Activated T-helper 9 cell treated with anti-CD3 and anti-CD28 coated beads, Interleukin-2, amount 50 U/mL, for 16 hours (primary cell): ENCODE results near the gene TUBB2A.
"Not testable (repeated sequence)": the region's sequence is repeated elsewhere in the genome, so short reads cannot be mapped to it uniquely, and the experiment has no call there.

Experiments
- DNase-seq: peaks from one replicate; pipeline ENCODE4 v3.0.0-alpha.2; 2020; ENCODE audit warnings: low read depth

Gene TUBB2A

DNA sequence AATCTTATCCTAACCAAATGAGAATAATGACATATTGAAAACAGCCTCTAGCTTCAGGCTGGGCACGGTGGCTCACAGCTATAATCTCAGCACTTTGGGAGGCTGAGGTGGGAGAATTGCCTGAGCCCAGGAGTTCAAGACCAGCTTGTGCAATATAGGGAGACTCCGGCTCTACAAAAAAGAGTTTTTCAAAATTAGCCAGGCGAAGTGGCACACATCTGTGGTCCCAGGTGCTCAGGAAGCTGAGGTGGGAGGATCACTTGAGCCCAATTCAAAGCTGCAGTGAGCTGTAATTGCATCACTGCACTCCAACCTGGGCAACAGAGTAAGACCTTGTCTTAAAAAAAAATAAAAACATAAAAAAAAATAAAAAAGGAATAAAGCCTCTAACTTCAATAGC, 4.7 kb downstream of the TUBB2A start:
- DNase-seq = no peak

GRCh38 chr6:3151691-3152090, 5.7 kb downstream of the TUBB2A start:
- no peak for DNase-seq

- no peak for DNase-seq
These were observed 9.2 kb downstream of the TUBB2A start for GRCh38 chr6:3147914-3148757.

GRCh38 chr6:3144571-3144970, 12.8 kb downstream of the TUBB2A start:
- no peak for DNase-seq

GRCh38 chr6:3143158-3143557, 14.2 kb downstream of the TUBB2A start:
- DNase-seq = no peak

DNA sequence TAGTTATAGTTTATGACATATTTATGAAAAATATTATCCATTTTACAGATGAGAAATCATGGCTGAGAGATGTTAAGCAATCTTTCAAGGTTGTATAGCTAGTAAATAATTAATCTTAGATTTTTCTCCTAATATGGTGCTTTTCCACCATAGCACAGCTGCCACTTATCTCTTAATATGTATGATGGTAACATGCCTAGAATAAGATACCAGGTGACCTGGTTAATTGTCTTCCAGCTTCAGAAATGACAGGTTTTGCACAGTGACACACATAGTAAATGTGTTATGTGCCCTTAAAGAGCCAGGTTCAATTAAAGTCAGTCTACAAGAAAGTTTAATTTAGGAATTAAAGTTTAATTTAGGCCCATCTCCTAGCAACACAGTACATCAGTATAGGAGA, 14.8 kb downstream of the TUBB2A start:
- no peak for DNase-seq

DNA sequence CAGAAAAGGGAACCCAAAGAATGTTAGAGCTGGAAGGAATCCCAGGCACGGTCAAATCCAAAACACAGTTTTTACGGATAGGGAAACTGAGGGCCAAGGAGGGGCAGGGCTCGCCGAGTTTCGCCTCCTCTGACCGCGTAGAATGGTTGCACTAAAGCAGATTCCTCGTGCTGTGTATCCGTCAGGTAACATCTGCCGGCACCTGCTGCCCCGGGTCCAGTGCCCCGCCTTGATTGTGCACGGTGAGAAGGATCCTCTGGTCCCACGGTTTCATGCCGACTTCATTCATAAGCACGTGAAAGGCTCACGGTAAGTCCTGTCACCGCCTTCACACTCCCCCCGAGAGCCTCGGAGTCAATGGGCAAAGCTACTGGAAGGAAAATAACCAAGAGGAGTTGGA, 17.1 kb downstream of the TUBB2A start:
- no peak for DNase-seq

DNA sequence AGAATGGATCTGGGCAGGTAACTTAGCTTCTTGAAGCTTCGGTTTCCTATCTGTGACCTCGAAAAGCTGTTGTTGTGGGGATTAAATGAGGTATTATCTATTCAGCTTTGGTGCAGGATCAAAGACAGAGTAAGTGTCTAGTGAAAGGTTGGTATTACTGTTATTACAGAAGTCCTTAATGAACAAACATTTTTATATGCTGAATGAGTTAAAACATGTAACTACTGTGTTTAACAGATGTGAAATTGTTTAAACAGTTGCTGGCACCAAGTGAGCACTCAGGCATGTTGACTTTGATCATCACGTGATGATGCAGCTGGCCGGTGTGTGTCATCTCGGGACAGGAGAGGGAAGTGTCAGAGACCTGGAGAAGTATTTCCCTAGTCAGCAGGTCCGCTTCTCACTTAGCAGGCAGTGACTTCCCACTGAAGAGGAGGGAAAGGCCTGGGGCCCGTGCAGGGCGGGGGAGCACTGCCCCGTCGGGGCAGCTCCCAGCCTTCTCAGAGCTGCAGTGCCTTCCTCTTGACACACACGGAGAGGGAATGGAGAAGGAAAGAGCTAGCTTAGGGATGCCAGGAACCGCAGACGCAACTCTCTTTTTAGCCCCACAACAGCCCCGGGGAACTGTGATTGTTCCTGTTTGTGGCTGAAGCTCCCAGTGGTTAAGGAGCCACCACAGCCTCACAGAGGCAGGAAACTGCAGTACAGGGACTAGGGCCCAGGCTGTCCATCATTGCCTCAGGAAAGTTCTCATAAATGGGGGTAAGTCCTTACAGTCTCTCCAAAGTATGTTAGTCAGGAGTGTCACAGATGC, 18.0 kb downstream of the TUBB2A start:
- DNase-seq = no peak

GRCh38 chr6:3138341-3138740, 19.0 kb downstream of the TUBB2A start:
- DNase-seq = no peak

GRCh38 chr6:3137873-3138272, 19.5 kb downstream of the TUBB2A start:
- not testable (repeated sequence) for DNase-seq

- no peak for DNase-seq
These were observed 20.1 kb downstream of the TUBB2A start for GRCh38 chr6:3137057-3137777.

DNA sequence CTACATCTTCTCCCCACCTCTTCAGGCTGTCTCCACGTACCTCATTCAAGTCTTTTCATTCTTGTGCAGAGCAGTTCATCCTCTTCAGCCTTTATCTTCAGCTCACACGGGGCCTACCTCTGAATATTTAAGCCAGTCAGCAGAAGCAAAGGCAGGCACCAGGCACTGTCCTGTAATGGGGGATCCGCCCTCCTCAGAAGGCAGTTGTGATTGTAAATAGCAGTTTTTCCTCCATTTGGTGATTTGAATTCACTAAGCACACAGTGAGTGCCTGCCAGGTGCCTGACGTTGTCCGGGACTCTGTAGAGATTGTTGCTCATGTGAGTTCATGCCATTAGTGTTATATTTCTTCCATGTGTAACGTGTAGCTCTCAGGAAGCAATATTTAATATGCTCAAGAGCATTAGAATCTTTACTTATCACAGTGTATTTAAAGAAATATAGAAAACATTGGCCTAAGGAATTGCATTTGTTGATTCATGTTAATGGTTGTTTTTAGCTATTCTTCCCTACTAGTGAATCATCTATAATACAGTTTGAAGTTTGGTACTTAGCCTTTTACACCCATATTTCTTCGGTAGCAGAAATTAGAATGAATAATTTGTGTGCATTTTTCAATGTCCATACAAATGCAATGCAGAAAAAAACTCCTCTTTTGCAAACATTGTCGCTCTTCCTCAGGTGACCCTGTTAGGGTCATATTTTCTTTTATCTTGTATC, 20.9 kb downstream of the TUBB2A start:
- no peak for DNase-seq

DNA sequence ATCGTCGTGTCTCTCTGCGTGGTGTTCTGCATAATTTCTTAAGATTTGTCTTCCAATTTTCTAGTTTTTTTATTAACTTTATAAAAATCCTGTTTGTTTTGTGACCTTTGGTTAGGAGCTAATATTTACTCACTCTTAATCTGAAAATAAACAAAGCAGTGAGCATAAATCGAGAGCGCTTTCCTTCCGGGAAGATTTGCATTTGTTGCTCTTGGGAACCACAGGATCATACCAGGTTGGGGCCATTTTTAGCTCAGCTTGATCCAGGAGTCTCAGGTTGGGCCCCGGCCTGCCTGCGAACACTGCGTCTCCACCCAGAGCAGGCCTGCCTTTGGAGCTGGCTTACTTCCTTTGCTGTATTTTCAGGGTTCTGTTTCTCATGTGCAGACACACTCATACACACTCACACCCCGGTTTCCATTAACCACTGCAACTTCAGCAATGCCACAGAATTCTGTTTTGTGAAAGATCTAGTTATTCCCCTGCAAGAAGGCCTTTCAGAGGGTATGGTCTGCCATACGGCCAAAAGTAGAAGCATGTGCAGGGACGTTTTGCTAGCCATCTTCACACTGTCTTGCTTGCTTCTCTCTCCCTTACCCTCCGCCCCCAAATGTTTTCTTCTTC, 21.6 kb downstream of the TUBB2A start:
- DNase-seq = no peak

DNA sequence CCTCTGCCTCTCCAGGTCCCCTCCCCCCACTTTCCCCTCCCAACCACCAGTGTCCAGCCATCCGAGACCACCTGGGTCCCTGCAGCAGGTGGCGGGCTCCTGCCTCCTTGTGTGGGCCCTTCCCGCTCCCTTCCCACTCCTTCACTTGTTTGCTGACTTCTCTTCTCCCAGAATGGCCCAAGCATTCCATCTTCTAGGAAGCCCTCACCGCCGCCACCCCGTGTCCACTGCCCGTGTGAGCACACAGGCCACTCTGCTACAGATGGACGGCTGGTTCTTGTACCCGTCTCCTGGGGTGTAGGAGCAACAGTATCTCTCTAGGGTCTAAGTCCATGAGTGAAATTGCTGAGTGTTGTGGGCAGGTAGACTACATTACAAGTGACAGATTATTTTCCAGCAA, 23.8 kb downstream of the TUBB2A start:
- no peak for DNase-seq

- DNase-seq = no peak
These were observed 25.6 kb downstream of the TUBB2A start for GRCh38 chr6:3131695-3132094.

DNA sequence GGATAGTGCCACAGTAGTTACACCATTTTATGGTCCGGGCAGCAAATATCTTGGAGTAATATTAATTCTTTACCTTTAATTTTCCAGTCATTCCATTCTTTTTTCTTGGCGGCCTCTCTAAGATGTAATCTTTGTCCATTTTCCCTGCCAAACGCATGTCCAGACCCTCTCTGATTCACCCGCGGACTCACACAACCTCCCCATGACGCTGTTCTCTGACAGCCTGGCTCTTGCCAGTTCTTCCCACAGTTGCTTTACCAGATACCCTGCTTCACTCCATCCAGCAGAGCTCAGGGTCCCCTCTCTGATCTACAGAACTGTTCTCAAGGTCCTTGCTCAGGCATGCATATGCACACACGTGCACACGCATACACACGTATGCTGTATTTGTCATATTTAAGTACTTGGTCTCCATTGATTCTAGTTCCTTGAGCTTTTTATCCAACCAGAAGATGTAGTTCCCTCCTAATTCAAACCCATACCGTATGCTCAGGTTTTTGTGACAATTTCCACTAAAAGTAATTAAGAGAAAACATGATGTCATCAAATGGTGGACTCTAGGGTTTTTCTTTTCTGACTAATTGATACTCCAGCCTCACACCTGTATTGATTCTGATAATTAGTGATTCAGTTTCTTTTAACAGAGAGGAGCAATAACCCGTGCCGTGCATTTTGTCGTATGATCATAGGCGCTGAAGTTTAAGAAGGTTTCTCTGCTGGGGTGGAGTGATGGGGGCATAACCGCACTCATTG, 28.8 kb downstream of the TUBB2A start:
- no peak for DNase-seq

DNA sequence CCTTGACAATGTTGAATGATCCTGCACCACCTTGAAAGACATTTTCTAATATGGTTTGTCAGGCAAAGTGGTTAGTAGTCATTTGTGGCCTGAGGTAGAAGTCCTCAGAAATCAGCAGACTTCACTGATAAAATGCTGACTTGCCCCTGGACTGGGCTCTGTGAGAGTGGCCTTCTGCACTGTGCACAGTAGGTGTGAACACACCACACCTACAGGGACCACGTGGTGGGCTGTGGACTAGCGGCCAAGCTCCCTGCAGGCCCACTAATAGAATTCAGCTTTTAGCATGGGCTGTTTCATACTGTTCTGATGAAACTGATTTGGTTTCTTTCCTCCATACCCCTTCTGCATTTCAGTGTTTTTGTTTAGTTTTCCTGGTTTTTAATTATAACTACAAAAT, 31.5 kb downstream of the TUBB2A start:
- DNase-seq = no peak

- DNase-seq = no peak
These were observed 32.7 kb downstream of the TUBB2A start for GRCh38 chr6:3124667-3125066.

DNA sequence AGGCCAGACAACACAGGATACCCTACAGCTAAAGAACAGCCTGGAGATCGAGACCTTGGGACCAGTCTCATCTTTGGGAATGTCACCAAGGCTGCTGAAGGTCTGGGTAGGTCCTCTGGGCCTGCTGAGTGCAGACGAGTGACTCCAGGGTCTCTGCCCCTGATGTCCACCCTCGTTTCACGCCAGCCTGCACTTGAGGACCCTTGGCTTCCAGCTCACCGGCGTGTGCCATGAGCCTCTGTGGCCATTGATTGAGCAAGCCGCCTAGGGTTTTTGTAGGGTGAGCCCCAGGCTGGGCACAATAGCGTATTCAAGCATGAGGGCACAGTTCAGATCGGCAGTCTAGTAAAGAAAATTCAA, 34.5 kb downstream of the TUBB2A start:
- DNase-seq = no peak

DNA sequence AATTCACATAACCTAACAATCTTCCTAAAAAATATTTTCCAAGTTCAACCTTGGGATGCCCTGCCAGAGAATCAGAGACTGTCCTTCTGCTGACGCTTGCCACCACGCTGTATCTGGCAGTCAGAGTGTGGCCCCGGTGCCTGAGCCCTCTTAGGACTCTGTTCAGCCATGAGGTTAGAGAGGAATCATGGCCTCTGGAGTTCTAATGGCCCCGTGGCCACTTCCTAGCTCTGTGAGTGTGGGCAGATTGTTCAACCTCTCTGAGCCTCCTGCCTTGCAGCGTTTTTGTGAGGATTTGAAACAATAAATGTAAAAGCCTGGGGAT, 36.6 kb downstream of the TUBB2A start:
- no peak for DNase-seq
